Fibroblast of lung (primary cell): ENCODE data around the gene C12orf56. TPM values are rescaled to one million over a fixed set of nuclear protein-coding genes. Genes with fewer than 3 reads are reported as not detected.
A peak's percentile ranks its signal among the peaks of the same experiment; 100 is the strongest.

Experiments
- DNase-seq, 2 donors: peaks; one replicate each; pipeline versions ENCODE4 v3.0.0 to v3.0.0-alpha.2; 2010; ENCODE audit warnings: low read depth in 2 of 2
- H2AFZ ChIP-seq: 2 replicates; pipeline ENCODE4 v1.5.1; 2012; ENCODE audit warnings: low read length, control low read depth, inconsistent platforms
- H3K27ac ChIP-seq: 2 replicates; pipeline ENCODE4 v1.5.1; 2011; ENCODE audit warnings: low read length, control low read depth; ENCODE audit not compliant: insufficient read depth
- H3K27me3 ChIP-seq: 2 replicates; pipeline ENCODE4 v1.5.1; 2011; ENCODE audit warnings: mild to moderate bottlenecking, low read length; ENCODE audit not compliant: control insufficient read depth, insufficient read depth
- H3K36me3 ChIP-seq: 2 replicates; pipeline ENCODE4 v1.5.1; 2011; ENCODE audit warnings: low read length; ENCODE audit not compliant: control insufficient read depth, insufficient read depth
- H3K4me1 ChIP-seq: 2 replicates; pipeline ENCODE4 v1.5.1; 2011; ENCODE audit warnings: low read length; ENCODE audit not compliant: control insufficient read depth, insufficient read depth; ENCODE audit errors: extremely low read depth
- H3K4me2 ChIP-seq: 2 replicates; pipeline ENCODE4 v1.5.1; 2011; ENCODE audit warnings: low read length, control low read depth; ENCODE audit not compliant: insufficient read depth; ENCODE audit errors: extremely low read depth
- H3K4me3 ChIP-seq, 4 experiments: fragments of 200-600 bp in 1 of 4; sonication (generic) in 1 of 4; replicated peaks in 1 of 4; 2 replicates each; pipeline ENCODE4 v1.5.1; 2011 to 2016; ENCODE audit warnings: low read length in 4 of 4, low read depth in 3 of 4, mild to moderate bottlenecking in 3 of 4, control low read depth in 2 of 4, inconsistent platforms in 1 of 4, mixed read lengths in 1 of 4; ENCODE audit not compliant: insufficient read depth in 1 of 4; ENCODE audit errors: control extremely low read depth in 1 of 4
- H3K79me2 ChIP-seq: 2 replicates; pipeline ENCODE4 v1.5.1; 2012; ENCODE audit warnings: mild to moderate bottlenecking, low read length, inconsistent platforms; ENCODE audit not compliant: control insufficient read depth, insufficient read depth
- H3K9ac ChIP-seq: 2 replicates; pipeline ENCODE4 v1.5.1; 2011; ENCODE audit warnings: mild to moderate bottlenecking, low read length, control low read depth; ENCODE audit not compliant: insufficient read depth
- H3K9me3 ChIP-seq: 2 replicates; pipeline ENCODE4 v1.5.1; 2012; ENCODE audit warnings: low read depth, low read length; ENCODE audit not compliant: control insufficient read depth, insufficient read depth
- H4K20me1 ChIP-seq: 2 replicates; pipeline ENCODE4 v1.5.1; 2011; ENCODE audit warnings: low read length; ENCODE audit not compliant: control insufficient read depth, insufficient read depth; ENCODE audit errors: extremely low read depth
- CTCF ChIP-seq, 2 donors: IDR thresholded peaks in 1 of 2; conservative IDR thresholded peaks in 1 of 2; 1 replicate in 1 of 2; 2 replicates in 1 of 2; pipeline ENCODE4 v1.5.1; 2011 to 2012; ENCODE audit warnings: low read length in 2 of 2, control low read depth in 1 of 2, inconsistent platforms in 1 of 2, low read depth in 1 of 2, mild to moderate bottlenecking in 1 of 2
- EZH2 ChIP-seq: IDR thresholded peaks from 2 replicates; pipeline ENCODE4 v1.5.1; 2012; ENCODE audit warnings: low read length, control low read depth, mild to moderate bottlenecking; ENCODE audit errors: missing control alignments
- polyA plus RNA-seq, 2 donors: library from polyadenylated mRNA; depleted of rRNA in 1 of 2; stranded (reverse) in 1 of 2; unstranded in 1 of 2; fragments of >200 nt; gene quantifications; 2 replicates each; pipeline ENCODE4 v1.2.1, GENCODE V29; 2011 to 2012; ENCODE audit warnings: missing spikeins in 1 of 2
- total RNA-seq: library from RNA; depleted of rRNA; stranded (reverse); fragments of >200 nt; gene quantifications from 2 replicates; pipeline ENCODE4 v1.2.1, GENCODE V29; 2014

Gene C12orf56
- total and polyA plus RNA-seq, 2 donors (not counting 1 experiment from before 2014, with no cell fraction given) = 0.10 to 1.5 TPM

GRCh38 chr12:64395739-64396138 lies 5.2 kb upstream of the C12orf56 start:
- no peak overlapping the region for H2AFZ ChIP-seq
- H3K27me3 ChIP-seq = no peaks in the 10 kb centered on the region
- H4K20me1 ChIP-seq = no peaks in the 10 kb centered on the region
- H3K36me3 ChIP-seq = no peaks in the 10 kb centered on the region
- peak in 1 of 2 donors; percentile 31 for DNase-seq
- no peak overlapping the region for H3K27ac ChIP-seq
- no peak overlapping the region for H3K9ac ChIP-seq
- no peaks in the 10 kb centered on the region for H3K4me1 ChIP-seq
- H3K79me2 ChIP-seq = no peaks in the 10 kb centered on the region
- no peaks in the 10 kb centered on the region for H3K9me3 ChIP-seq
- no peak overlapping the region for H3K4me2 ChIP-seq
- TF ChIP-seq CTCF (conservative IDR thresholded peaks at IDR 0.05 in 1 of 2, IDR thresholded peaks at IDR 0.05 in 1 of 2; ENCODE audit: low read depth in 1 of 2, low read length in 2 of 2) = no peak
- TF ChIP-seq EZH2 = no peak
- H3K4me3 ChIP-seq = no peak overlapping the region

DNA sequence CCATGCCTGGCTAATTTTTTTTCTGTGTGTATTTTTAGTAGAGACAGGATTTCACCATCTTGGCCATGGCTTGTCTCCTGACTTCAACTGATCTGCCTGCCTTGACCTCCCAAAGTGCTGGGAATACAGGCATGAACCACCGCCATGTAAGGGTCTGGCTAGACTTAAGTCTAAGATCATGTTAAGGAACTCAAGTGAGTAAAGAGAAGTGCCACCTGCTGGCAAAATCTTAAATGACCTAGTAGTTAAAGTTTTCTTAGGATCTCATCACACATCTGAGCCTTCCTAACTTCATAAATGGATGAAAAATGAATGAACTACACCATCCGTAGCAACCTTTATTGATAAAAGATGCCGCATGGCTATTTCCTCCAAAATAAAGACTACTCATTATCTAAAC lies 1.7 kb upstream of the C12orf56 start:
- H3K79me2 ChIP-seq = no peaks in the 10 kb centered on the region
- TF ChIP-seq EZH2 = no peak
- TF ChIP-seq CTCF (conservative IDR thresholded peaks at IDR 0.05 in 1 of 2, IDR thresholded peaks at IDR 0.05 in 1 of 2; ENCODE audit: low read depth in 1 of 2, low read length in 2 of 2) = peak; percentile 30 to 47

DNA sequence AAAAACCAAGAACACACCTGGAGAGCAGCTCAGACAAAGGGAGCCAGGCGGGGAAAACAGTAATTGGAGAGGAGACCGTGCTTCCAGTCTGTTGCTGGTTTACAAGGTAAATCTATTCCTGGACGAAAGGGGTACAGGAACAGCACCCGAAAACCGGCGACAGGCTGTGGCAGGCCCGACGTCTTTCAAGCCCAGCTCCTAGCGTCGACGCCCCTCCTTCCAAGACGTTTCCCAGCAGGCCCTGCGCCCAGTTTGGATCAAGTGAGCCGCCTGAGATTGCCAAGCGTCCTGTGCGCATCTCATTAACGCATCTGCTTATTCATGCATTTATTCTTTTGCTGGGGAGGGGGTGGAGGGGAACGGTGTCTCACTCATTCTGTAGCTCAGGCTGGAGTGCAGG lies 1.4 kb downstream of the C12orf56 start:
- H3K9me3 ChIP-seq = no peaks in the 10 kb centered on the region
- DNase-seq = no peak
- no peak overlapping the region for H3K9ac ChIP-seq
- H4K20me1 ChIP-seq = no peaks in the 10 kb centered on the region
- H3K4me2 ChIP-seq = no peak overlapping the region
- H3K27me3 ChIP-seq = no peaks in the 10 kb centered on the region
- H3K36me3 ChIP-seq = no peaks in the 10 kb centered on the region
- TF ChIP-seq EZH2 (no peak), CTCF (conservative IDR thresholded peaks at IDR 0.05 in 1 of 2, IDR thresholded peaks at IDR 0.05 in 1 of 2; ENCODE audit: low read depth in 1 of 2, low read length in 2 of 2) (no peak)
- no peaks in the 10 kb centered on the region for H3K79me2 ChIP-seq
- H3K4me3 ChIP-seq = no peak overlapping the region
- H3K4me1 ChIP-seq = peaks cover 2% of the 10 kb centered on the region
- no peak overlapping the region for H2AFZ ChIP-seq
- no peak overlapping the region for H3K27ac ChIP-seq

More for the DNA sequence above, 1.7 kb upstream of the C12orf56 start:
- no peak overlapping the region for H2AFZ ChIP-seq
- H3K9ac ChIP-seq = no peak overlapping the region
- H3K27me3 ChIP-seq = no peaks in the 10 kb centered on the region
- H3K4me2 ChIP-seq = no peak overlapping the region
- no peaks in the 10 kb centered on the region for H3K9me3 ChIP-seq
- no peak overlapping the region for H3K27ac ChIP-seq
- no peak overlapping the region for H3K4me3 ChIP-seq
- no peaks in the 10 kb centered on the region for H3K36me3 ChIP-seq
- no peaks in the 10 kb centered on the region for H3K4me1 ChIP-seq
- no peaks in the 10 kb centered on the region for H4K20me1 ChIP-seq
- peak; percentile 42 to 69 for DNase-seq
